HepG2 (cell line): Measurements from ENCODE around the gene GATB. TPM values are rescaled to one million over a fixed set of nuclear protein-coding genes. Genes with fewer than 3 reads are reported as not detected.

ENCODE experiments used
- EED ChIP-seq: sonication (generic); formaldehyde crosslinking; IDR thresholded peaks from 2 replicates; pipeline ENCODE4 v1.5.0; 2020; ENCODE audit warnings: mild to moderate bottlenecking, missing genetic modification reagents
- ELF4 ChIP-seq: sonication (generic); formaldehyde crosslinking; IDR thresholded peaks from 2 replicates; pipeline ENCODE4 v1.5.0; 2020; ENCODE audit warnings: missing genetic modification reagents, mild to moderate bottlenecking, moderate library complexity, borderline replicate concordance
- ELK4 ChIP-seq: sonication (generic); formaldehyde crosslinking; IDR thresholded peaks from 2 replicates; pipeline ENCODE4 v1.9.0; 2021; ENCODE audit warnings: missing genetic modification reagents, borderline replicate concordance
- ETV5 ChIP-seq: IDR thresholded peaks from 2 replicates; pipeline ENCODE4 v1.6.1; 2018; ENCODE audit warnings: missing biosample characterization, missing genetic modification reagents, inconsistent platforms, borderline replicate concordance
- GLMP ChIP-seq: sonication (generic); formaldehyde crosslinking; IDR thresholded peaks from 2 replicates; pipeline ENCODE4 v1.9.0; 2021; ENCODE audit warnings: missing genetic modification reagents, mild to moderate bottlenecking, borderline replicate concordance
- HNF1B ChIP-seq: sonication (generic); formaldehyde crosslinking; IDR thresholded peaks from 2 replicates; pipeline ENCODE4 v1.5.1; 2020; ENCODE audit warnings: mild to moderate bottlenecking, moderate library complexity, missing genetic modification reagents
- JUNB ChIP-seq: sonication (generic); formaldehyde crosslinking; IDR thresholded peaks from 2 replicates; pipeline ENCODE4 v1.8.0; 2022; ENCODE audit warnings: missing genetic modification reagents, mild to moderate bottlenecking, borderline replicate concordance
- MAFF ChIP-seq: IDR thresholded peaks from 2 replicates; pipeline ENCODE4 v1.6.1; 2011; ENCODE audit warnings: low read depth, low read length, improper control_type of control experiment
- NFE2L1 ChIP-seq: sonication (generic); formaldehyde crosslinking; IDR thresholded peaks from 2 replicates; pipeline ENCODE4 v1.4.0; 2020; ENCODE audit warnings: missing genetic modification reagents, mild to moderate bottlenecking, borderline replicate concordance
- NKX3-1 ChIP-seq: sonication (generic); formaldehyde crosslinking; IDR thresholded peaks from 2 replicates; pipeline ENCODE4 v1.5.0; 2020; ENCODE audit warnings: missing genetic modification reagents
- ONECUT2 ChIP-seq: sonication (generic); formaldehyde crosslinking; IDR thresholded peaks from 2 replicates; pipeline ENCODE4 v1.4.0; 2020; ENCODE audit warnings: missing genetic modification reagents
- RBM39 ChIP-seq: fragments of 200-400 bp; formaldehyde crosslinking; IDR thresholded peaks from one replicate; pipeline ENCODE4 v1.6.1; 2018; ENCODE audit warnings: antibody characterized with exemption, mild to moderate bottlenecking, low read depth, low read length; ENCODE audit not compliant: poor library complexity, severe bottlenecking
- RFX1 ChIP-seq: fragments of 450-650 bp; IDR thresholded peaks from 2 replicates; pipeline ENCODE4 v1.6.1; 2017
- TARDBP ChIP-seq: sonication (generic); formaldehyde crosslinking; IDR thresholded peaks from 2 replicates; pipeline ENCODE4 v1.8.0; 2022; ENCODE audit warnings: mild to moderate bottlenecking, missing genetic modification reagents
- TCF7 ChIP-seq: sonication (generic); IDR thresholded peaks from 2 replicates; pipeline ENCODE4 v1.6.1; 2016; ENCODE audit warnings: antibody characterized with exemption, low read depth
- ZFP36L2 ChIP-seq: sonication (generic); formaldehyde crosslinking; IDR thresholded peaks from 2 replicates; pipeline ENCODE4 v1.4.0; 2020; ENCODE audit warnings: missing genetic modification reagents
- ZFYVE20 ChIP-seq: sonication (generic); formaldehyde crosslinking; IDR thresholded peaks from 2 replicates; pipeline ENCODE4 v1.8.0; 2023; ENCODE audit warnings: low read depth, mild to moderate bottlenecking, moderate library complexity, missing genetic modification reagents, borderline replicate concordance
- ZNF205 ChIP-seq: IDR thresholded peaks from 2 replicates; pipeline ENCODE4 v1.6.1; 2018; ENCODE audit warnings: missing biosample characterization, missing genetic modification reagents
- ZNF282 ChIP-seq: fragments of 450-650 bp; IDR thresholded peaks from 2 replicates; pipeline ENCODE4 v1.6.1; 2018; ENCODE audit not compliant: partially characterized antibody
- ZNF670 ChIP-seq: sonication (generic); formaldehyde crosslinking; IDR thresholded peaks from 2 replicates; pipeline ENCODE4 v1.8.0; 2022; ENCODE audit warnings: mild to moderate bottlenecking, missing genetic modification reagents, borderline replicate concordance
- polyA plus RNA-seq, 8 experiments: library from polyadenylated mRNA; depleted of rRNA in 3 of 8; stranded (reverse) in 7 of 8; unstranded in 1 of 8; fragments of >200 nt; fragmentation: Illumina TruSeq in 4 of 8; extraction: Trizol in 4 of 8; gene quantifications; 2 replicates each; pipeline versions ENCODE4 v1.2.1 to v1.2.3, GENCODE V29; 2011 to 2016; ENCODE audit warnings: low read depth in 4 of 8, missing spikeins in 1 of 8, mixed read lengths in 1 of 8; ENCODE audit not compliant: insufficient read depth in 1 of 8
- total RNA-seq, 5 experiments: library from RNA; depleted of rRNA; stranded (reverse); fragments of >200 nt; fragmentation: Illumina TruSeq; extraction: Trizol; gene quantifications; 2 replicates each; pipeline ENCODE4 v1.2.3, GENCODE V29; 2016; ENCODE audit warnings: low read depth in 1 of 5

Gene GATB
- total and polyA plus RNA-seq, 2 of the 13 experiments (the other 11 are each of a cell fraction or from before 2014, with no cell fraction given) = 32.3 to 32.4 TPM

DNA sequence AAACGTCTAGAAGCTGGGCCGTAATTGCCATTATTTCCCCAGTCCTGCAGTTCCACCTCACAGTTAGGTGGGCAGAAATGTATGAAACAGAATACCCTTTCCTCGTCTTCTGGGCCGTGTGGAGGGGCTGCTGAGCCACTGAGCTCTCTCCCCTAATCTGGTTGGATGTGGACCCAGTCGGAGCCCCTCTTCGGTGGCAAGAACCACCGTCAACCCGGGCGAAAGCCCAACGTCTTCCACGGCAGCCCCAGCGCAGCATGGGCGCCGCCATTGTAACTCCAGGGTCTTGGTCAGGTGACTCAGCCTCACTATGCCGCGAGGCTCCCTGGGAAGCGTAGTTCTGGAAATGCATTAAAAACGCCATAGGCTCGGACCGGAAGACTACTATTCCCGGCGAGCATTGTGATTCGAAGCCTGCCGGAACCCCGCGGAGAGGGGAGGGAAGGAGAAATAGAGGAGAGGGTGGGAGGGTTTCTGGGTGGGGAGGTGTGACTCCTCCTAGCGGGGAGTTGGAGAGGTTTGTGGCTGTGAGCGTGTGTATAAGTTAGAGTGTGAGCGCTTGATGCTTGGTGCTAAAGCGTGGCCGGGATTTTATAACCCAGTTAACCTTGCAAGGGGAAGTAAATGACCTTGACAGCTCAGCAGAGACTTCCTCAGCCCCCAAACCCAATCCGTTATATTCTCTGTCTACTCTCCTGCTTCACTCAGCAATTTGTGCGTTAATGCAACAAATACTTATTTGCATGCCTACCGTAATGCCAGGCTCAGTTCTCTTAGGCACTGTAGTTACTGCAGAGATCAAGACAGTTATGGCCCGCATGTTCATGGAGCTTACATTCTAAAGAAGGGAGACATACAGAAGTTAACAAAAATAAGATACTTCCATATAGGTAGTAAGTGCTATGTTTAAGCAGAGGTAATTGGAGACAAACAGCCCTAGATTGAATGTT lies at the start of gene GATB (continued):
- TF ChIP-seq RBM39 = no peak
- TF ChIP-seq HNF1B (CRISPR knock-in tag) = peak; percentile 70; the same call in 1 of the 2 replicates
- TF ChIP-seq MAFF = no peak
- no peak for TF ChIP-seq TCF7
- 0 out of 2 replicates have a peak, but pooled peaks have one; percentile 38 for TF ChIP-seq ZNF670 (CRISPR knock-in tag)
- TF ChIP-seq NFE2L1 (CRISPR knock-in tag) = no peak
- TF ChIP-seq NKX3-1 = no peak; the same call in 1 of the 2 replicates
- TF ChIP-seq RFX1 = no peak
- TF ChIP-seq TARDBP (CRISPR knock-in tag) = no peak; the same call in 1 of the 2 replicates
- no peak for TF ChIP-seq ETV5
- no peak for TF ChIP-seq ELF4 (CRISPR knock-in tag)
- TF ChIP-seq ELK4 (CRISPR knock-in tag) = no peak
- TF ChIP-seq GLMP = no peak
- no peak for TF ChIP-seq ZNF282
- TF ChIP-seq EED (CRISPR knock-in tag) = no peak
- no peak for TF ChIP-seq ONECUT2 (CRISPR knock-in tag)
- 0 out of 2 replicates have a peak, but pooled peaks have one; percentile 6 for TF ChIP-seq ZNF205 (CRISPR knock-in tag)
- no peak for TF ChIP-seq JUNB (CRISPR knock-in tag)
- TF ChIP-seq ZFP36L2 = no peak
- TF ChIP-seq ZFYVE20 (CRISPR knock-in tag) = no peak
